WTC11 (cell line): Measurements from ENCODE around the gene TMPRSS3. TPM values are rescaled to one million over a fixed set of nuclear protein-coding genes. Genes with fewer than 3 reads are reported as not detected.

Source experiments
- ATAC-seq: fragments of 200-7000 bp; cut with Tn5 transposase; 2 replicates; pipeline ENCODE4 v1.10.0; 2021; ENCODE audit warnings: mild to moderate bottlenecking, moderate library complexity
- CTCF ChIA-PET: fragments of 300-600 bp; sonication (Branson Sonifier 250); formaldehyde crosslinking; loops from one replicate; lab custom pipeline; 2021; ENCODE audit warnings: antibody characterized with exemption; lab: Charles Lee
- POLR2A ChIA-PET: fragments of 350-600 bp; sonication (Branson Sonifier 250); formaldehyde crosslinking; loops from one replicate; lab custom pipeline; 2021; ENCODE audit warnings: antibody characterized with exemption; lab: Charles Lee
- DNase-seq: peaks from one replicate; pipeline ENCODE4 v3.0.0; 2021; ENCODE audit warnings: low spot score
- H3K27ac Mint-ChIP-seq: 2 replicates; pipeline ENCODE4 v1.8.0; 2021; ENCODE audit warnings: mixed read lengths
- H3K27me3 Mint-ChIP-seq: 2 replicates; pipeline ENCODE4 v1.8.0; 2021; ENCODE audit warnings: low read depth, mild to moderate bottlenecking, moderate library complexity, mixed read lengths
- H3K36me3 Mint-ChIP-seq: 2 replicates; pipeline ENCODE4 v1.8.0; 2021; ENCODE audit warnings: mixed read lengths
- H3K4me1 Mint-ChIP-seq: 2 replicates; pipeline ENCODE4 v1.8.0; 2022; ENCODE audit warnings: mixed read lengths
- H3K4me3 Mint-ChIP-seq: 2 replicates; pipeline ENCODE4 v1.8.0; 2021; ENCODE audit warnings: mild to moderate bottlenecking, moderate library complexity, mixed read lengths
- H3K9me3 Mint-ChIP-seq: 2 replicates; pipeline ENCODE4 v1.8.0; 2021; ENCODE audit warnings: mixed read lengths
- CBFB ChIP-seq: sonication (generic); formaldehyde crosslinking; IDR thresholded peaks from 2 replicates; pipeline ENCODE4 v1.8.1; 2022; ENCODE audit warnings: mild to moderate bottlenecking, low read depth, missing genetic modification reagents
- FOXJ3 ChIP-seq: sonication (generic); formaldehyde crosslinking; IDR thresholded peaks from 2 replicates; pipeline ENCODE4 v1.9.0; 2021; ENCODE audit warnings: missing genetic modification reagents, mild to moderate bottlenecking, borderline replicate concordance
- GTF2I ChIP-seq: fragments of 250-450 bp; sonication (Bioruptor Pico); conservative IDR thresholded peaks from 2 replicates; pipeline ENCODE4 v1.4.0; 2021; ENCODE audit warnings: mild to moderate bottlenecking
- SMAD4 ChIP-seq: sonication (generic); formaldehyde crosslinking; IDR thresholded peaks from 2 replicates; pipeline ENCODE4 v1.8.0; 2022; ENCODE audit warnings: mild to moderate bottlenecking, missing genetic modification reagents
- ZNF317 ChIP-seq: sonication (generic); formaldehyde crosslinking; IDR thresholded peaks from 2 replicates; pipeline ENCODE4 v1.8.1; 2023; ENCODE audit warnings: low read depth, mild to moderate bottlenecking, moderate library complexity, missing genetic modification reagents, borderline replicate concordance
- total RNA-seq: library from RNA; stranded (reverse); gene quantifications from 3 replicates; pipeline ENCODE4 v1.2.3, GENCODE V29; 2021
- TF ChIP-seq, protein P1 (sequence below): sonication (generic); formaldehyde crosslinking; IDR thresholded peaks from 2 replicates; pipeline ENCODE4 v1.8.0; 2023; ENCODE audit warnings: missing genetic modification reagents, mild to moderate bottlenecking, borderline replicate concordance
- TF ChIP-seq, protein P2 (sequence below): sonication (generic); formaldehyde crosslinking; IDR thresholded peaks from 2 replicates; pipeline ENCODE4 v1.8.1; 2023; ENCODE audit warnings: mild to moderate bottlenecking, missing genetic modification reagents, moderate library complexity
- TF ChIP-seq, protein P3 (sequence below): sonication (generic); formaldehyde crosslinking; IDR thresholded peaks from 2 replicates; pipeline ENCODE4 v1.8.1; 2022; ENCODE audit warnings: missing genetic modification reagents, borderline replicate concordance
- TF ChIP-seq, protein P4 (sequence below): sonication (generic); formaldehyde crosslinking; IDR thresholded peaks from 2 replicates; pipeline ENCODE4 v1.8.1; 2022; ENCODE audit warnings: mild to moderate bottlenecking, moderate library complexity, missing genetic modification reagents
- TF ChIP-seq, protein P5 (sequence below): sonication (generic); formaldehyde crosslinking; IDR thresholded peaks from 2 replicates; pipeline ENCODE4 v1.8.1; 2023; ENCODE audit warnings: mild to moderate bottlenecking, missing genetic modification reagents, borderline replicate concordance

Gene TMPRSS3
- total RNA-seq, 1 experiment from 2014 or later: 0.39 TPM

DNA sequence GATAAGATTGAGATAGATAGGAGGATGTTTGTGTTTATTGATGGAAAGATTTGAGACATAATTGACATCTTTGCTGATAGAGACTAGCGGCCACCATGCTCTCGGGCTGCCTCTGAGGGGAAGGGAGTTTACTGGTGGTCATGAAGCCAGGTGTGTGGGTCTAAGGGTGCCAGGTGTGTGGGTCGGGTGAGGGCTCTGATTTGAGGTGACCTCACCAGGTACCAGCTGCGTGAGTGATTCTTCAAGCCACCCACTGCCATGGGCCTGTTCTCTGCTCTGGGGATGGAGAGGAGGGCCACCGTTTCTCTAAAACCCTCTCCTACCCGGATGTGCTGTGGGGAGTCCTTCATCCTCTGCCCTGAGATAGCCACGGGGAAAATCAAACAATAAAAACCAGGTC is 11.0 kb upstream of the TMPRSS3 start (continued):
- TF ChIP-seq, protein P1, sequence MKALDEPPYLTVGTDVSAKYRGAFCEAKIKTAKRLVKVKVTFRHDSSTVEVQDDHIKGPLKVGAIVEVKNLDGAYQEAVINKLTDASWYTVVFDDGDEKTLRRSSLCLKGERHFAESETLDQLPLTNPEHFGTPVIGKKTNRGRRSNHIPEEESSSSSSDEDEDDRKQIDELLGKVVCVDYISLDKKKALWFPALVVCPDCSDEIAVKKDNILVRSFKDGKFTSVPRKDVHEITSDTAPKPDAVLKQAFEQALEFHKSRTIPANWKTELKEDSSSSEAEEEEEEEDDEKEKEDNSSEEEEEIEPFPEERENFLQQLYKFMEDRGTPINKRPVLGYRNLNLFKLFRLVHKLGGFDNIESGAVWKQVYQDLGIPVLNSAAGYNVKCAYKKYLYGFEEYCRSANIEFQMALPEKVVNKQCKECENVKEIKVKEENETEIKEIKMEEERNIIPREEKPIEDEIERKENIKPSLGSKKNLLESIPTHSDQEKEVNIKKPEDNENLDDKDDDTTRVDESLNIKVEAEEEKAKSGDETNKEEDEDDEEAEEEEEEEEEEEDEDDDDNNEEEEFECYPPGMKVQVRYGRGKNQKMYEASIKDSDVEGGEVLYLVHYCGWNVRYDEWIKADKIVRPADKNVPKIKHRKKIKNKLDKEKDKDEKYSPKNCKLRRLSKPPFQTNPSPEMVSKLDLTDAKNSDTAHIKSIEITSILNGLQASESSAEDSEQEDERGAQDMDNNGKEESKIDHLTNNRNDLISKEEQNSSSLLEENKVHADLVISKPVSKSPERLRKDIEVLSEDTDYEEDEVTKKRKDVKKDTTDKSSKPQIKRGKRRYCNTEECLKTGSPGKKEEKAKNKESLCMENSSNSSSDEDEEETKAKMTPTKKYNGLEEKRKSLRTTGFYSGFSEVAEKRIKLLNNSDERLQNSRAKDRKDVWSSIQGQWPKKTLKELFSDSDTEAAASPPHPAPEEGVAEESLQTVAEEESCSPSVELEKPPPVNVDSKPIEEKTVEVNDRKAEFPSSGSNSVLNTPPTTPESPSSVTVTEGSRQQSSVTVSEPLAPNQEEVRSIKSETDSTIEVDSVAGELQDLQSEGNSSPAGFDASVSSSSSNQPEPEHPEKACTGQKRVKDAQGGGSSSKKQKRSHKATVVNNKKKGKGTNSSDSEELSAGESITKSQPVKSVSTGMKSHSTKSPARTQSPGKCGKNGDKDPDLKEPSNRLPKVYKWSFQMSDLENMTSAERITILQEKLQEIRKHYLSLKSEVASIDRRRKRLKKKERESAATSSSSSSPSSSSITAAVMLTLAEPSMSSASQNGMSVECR: no peak
- TF ChIP-seq, protein P2, sequence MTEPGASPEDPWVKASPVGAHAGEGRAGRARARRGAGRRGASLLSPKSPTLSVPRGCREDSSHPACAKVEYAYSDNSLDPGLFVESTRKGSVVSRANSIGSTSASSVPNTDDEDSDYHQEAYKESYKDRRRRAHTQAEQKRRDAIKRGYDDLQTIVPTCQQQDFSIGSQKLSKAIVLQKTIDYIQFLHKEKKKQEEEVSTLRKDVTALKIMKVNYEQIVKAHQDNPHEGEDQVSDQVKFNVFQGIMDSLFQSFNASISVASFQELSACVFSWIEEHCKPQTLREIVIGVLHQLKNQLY (CRISPR knock-in tag): no peak

DNA sequence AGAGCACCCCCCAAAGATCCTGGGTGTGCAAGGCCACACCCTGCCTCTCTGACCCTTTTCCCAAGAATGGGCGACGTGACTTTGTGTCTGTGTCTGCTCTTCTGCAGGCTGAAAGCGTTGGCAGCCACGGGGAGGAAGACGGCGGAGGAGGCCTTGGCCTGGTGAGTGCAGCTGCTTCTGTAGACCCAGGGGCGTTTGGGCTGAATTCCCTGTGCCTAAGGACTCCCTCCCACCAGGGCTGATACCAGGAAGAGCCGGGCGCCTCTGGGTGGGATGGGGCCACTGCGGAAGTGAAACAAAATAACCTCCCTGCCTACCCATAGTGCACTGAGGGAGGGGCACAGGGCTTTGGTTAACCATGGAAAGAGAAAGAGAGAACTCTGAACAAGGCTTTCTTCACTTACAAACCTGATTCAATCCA is 10.4 kb upstream of the TMPRSS3 start:
- H3K36me3 Mint-ChIP-seq: peaks cover 7% of the 10 kb centered on the region
- peaks cover 10% of the 10 kb centered on the region for H3K9me3 Mint-ChIP-seq
- no peak overlapping the region for H3K27ac Mint-ChIP-seq
- CTCF ChIA-PET: interaction anchor here (0.6 kb wide), 1 partner anchor 36 kb away, joined by 7 read pairs; no protein-coding TSS in a partner anchor
- no peak for ATAC-seq
- no peak for TF ChIP-seq GTF2I (CRISPR knock-in tag)
- no peak for TF ChIP-seq ZNF317
- no peak for TF ChIP-seq SMAD4 (CRISPR knock-in tag)
- TF ChIP-seq FOXJ3 (CRISPR knock-in tag): no peak
- TF ChIP-seq CBFB (CRISPR knock-in tag): no peak
- TF ChIP-seq, protein P3, sequence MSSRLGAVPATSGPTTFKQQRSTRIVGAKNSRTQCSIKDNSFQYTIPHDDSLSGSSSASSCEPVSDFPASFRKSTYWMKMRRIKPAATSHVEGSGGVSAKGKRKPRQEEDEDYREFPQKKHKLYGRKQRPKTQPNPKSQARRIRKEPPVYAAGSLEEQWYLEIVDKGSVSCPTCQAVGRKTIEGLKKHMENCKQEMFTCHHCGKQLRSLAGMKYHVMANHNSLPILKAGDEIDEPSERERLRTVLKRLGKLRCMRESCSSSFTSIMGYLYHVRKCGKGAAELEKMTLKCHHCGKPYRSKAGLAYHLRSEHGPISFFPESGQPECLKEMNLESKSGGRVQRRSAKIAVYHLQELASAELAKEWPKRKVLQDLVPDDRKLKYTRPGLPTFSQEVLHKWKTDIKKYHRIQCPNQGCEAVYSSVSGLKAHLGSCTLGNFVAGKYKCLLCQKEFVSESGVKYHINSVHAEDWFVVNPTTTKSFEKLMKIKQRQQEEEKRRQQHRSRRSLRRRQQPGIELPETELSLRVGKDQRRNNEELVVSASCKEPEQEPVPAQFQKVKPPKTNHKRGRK: no peak
- TF ChIP-seq, protein P4, sequence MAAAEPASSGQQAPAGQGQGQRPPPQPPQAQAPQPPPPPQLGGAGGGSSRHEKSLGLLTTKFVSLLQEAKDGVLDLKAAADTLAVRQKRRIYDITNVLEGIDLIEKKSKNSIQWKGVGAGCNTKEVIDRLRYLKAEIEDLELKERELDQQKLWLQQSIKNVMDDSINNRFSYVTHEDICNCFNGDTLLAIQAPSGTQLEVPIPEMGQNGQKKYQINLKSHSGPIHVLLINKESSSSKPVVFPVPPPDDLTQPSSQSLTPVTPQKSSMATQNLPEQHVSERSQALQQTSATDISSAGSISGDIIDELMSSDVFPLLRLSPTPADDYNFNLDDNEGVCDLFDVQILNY (CRISPR knock-in tag): no peak
- TF ChIP-seq, protein P5, sequence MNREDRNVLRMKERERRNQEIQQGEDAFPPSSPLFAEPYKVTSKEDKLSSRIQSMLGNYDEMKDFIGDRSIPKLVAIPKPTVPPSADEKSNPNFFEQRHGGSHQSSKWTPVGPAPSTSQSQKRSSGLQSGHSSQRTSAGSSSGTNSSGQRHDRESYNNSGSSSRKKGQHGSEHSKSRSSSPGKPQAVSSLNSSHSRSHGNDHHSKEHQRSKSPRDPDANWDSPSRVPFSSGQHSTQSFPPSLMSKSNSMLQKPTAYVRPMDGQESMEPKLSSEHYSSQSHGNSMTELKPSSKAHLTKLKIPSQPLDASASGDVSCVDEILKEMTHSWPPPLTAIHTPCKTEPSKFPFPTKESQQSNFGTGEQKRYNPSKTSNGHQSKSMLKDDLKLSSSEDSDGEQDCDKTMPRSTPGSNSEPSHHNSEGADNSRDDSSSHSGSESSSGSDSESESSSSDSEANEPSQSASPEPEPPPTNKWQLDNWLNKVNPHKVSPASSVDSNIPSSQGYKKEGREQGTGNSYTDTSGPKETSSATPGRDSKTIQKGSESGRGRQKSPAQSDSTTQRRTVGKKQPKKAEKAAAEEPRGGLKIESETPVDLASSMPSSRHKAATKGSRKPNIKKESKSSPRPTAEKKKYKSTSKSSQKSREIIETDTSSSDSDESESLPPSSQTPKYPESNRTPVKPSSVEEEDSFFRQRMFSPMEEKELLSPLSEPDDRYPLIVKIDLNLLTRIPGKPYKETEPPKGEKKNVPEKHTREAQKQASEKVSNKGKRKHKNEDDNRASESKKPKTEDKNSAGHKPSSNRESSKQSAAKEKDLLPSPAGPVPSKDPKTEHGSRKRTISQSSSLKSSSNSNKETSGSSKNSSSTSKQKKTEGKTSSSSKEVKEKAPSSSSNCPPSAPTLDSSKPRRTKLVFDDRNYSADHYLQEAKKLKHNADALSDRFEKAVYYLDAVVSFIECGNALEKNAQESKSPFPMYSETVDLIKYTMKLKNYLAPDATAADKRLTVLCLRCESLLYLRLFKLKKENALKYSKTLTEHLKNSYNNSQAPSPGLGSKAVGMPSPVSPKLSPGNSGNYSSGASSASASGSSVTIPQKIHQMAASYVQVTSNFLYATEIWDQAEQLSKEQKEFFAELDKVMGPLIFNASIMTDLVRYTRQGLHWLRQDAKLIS: no peak
- H3K4me1 Mint-ChIP-seq: no peaks in the 10 kb centered on the region
- POLR2A ChIA-PET: no interaction called here
- H3K4me3 Mint-ChIP-seq: no peak overlapping the region
- 0 out of 2 replicates have a peak, but pooled peaks cover 3% of the 10 kb centered on the region for H3K27me3 Mint-ChIP-seq
- no peak for DNase-seq
